ENCODE measurements around the gene HRC. TPM values are rescaled to one million over a fixed set of nuclear protein-coding genes. Genes with fewer than 3 reads are reported as not detected.
"Not testable (repeated sequence)": the region's sequence is repeated elsewhere in the genome, so short reads cannot be mapped to it uniquely, and the experiment has no call there.

The HRC gene
- total and polyA plus RNA-seq, 8 donors, result 0.44 to 8.1 (median 0.83) TPM; not detected in 3

GRCh38 chr19:49189259-49189658 is 34.1 kb upstream of the HRC start:
- intact Hi-C loops (cut with DNase I; ENCODE audit: low total_unique reads), result no loop called here
- no peaks in the 10 kb centered on the region for H3K4me1 ChIP-seq
- no peaks in the 10 kb centered on the region for H3K9me3 ChIP-seq
- DNase-seq, result no peak
- no peaks in the 10 kb centered on the region for H3K27me3 ChIP-seq
- WGBS, 5 donors, result 76 to 89% (median 85%) methylated on average over 5 of the region's 5 CpGs
- peaks cover 39 to 98% (median 92%) of the 10 kb centered on the region in 4 donors for H3K36me3 ChIP-seq
- no peak overlapping the region for H3K4me3 ChIP-seq
- TF ChIP-seq EP300 (IDR thresholded peaks at IDR 0.05) (no peak), POLR2A (IDR thresholded peaks at IDR 0.05) (no peak), POLR2AphosphoS5 (IDR thresholded peaks at IDR 0.05) (no peak), CTCF (IDR thresholded peaks at IDR 0.05) (no peak)
- peak overlapping the region in 1 of 5 donors; percentile 32 for H3K27ac ChIP-seq

- no peaks in the 10 kb centered on the region for H3K9me3 ChIP-seq
- H3K4me3 ChIP-seq, result no peak overlapping the region
- intact Hi-C loops (cut with DNase I; ENCODE audit: low total_unique reads), result no loop called here
- no peak for DNase-seq
- H3K27me3 ChIP-seq, result no peaks in the 10 kb centered on the region
- 85 to 93% (median 89%) methylated on average over 21 of the region's 21 CpGs for WGBS, 5 donors
- peak overlapping the region in 1 of 5 donors; percentile 32 for H3K27ac ChIP-seq
- H3K4me1 ChIP-seq, result no peaks in the 10 kb centered on the region
- TF ChIP-seq POLR2AphosphoS5 (IDR thresholded peaks at IDR 0.05) (no peak), CTCF (IDR thresholded peaks at IDR 0.05) (no peak), POLR2A (IDR thresholded peaks at IDR 0.05) (no peak), EP300 (IDR thresholded peaks at IDR 0.05) (no peak)
- peaks cover 39 to 98% (median 92%) of the 10 kb centered on the region in 4 donors for H3K36me3 ChIP-seq
Measured at GRCh38 chr19:49188626-49189200, 33.5 kb upstream of the HRC start.

- 61 to 81% (median 78%) methylated on average over 5 of the region's 5 CpGs for WGBS, 5 donors
- no peak overlapping the region for H3K4me3 ChIP-seq
- TF ChIP-seq CTCF (IDR thresholded peaks at IDR 0.05), result no peak
- TF ChIP-seq EP300 (IDR thresholded peaks at IDR 0.05), result no peak
- no peak for TF ChIP-seq POLR2AphosphoS5 (IDR thresholded peaks at IDR 0.05)
- no peak for TF ChIP-seq POLR2A (IDR thresholded peaks at IDR 0.05)
- H3K27me3 ChIP-seq, result no peaks in the 10 kb centered on the region
- peak in 1 of 2 donors; percentile 41 for DNase-seq
- H3K9me3 ChIP-seq, result no peaks in the 10 kb centered on the region
- intact Hi-C loops (cut with DNase I; ENCODE audit: low total_unique reads), result no loop called here
- peaks cover 26 to 97% (median 90%) of the 10 kb centered on the region in 4 donors for H3K36me3 ChIP-seq
- no peaks in the 10 kb centered on the region for H3K4me1 ChIP-seq
- H3K27ac ChIP-seq, result peak overlapping the region in 1 of 5 donors; percentile 8
Measured at GRCh38 chr19:49186108-49186507, 30.9 kb upstream of the HRC start.

- no peaks in the 10 kb centered on the region for H3K27me3 ChIP-seq
Measured at GRCh38 chr19:49182848-49183375, 27.7 kb upstream of the HRC start.

GRCh38 chr19:49182010-49182847 is 27.0 kb upstream of the HRC start:
- H3K4me1 ChIP-seq; H3K4me3 ChIP-seq; H3K9me3 ChIP-seq; H3K27me3 ChIP-seq; intact Hi-C loops (cut with DNase I; ENCODE audit: low total_unique reads); DNase-seq; H3K27ac ChIP-seq: not testable (repeated sequence)
- WGBS, 5 donors, result 82 to 90% (median 88%) methylated on average over 20 of the region's 20 CpGs
- peaks cover 0 to 78% (median 74%) of the 10 kb centered on the region in 4 donors for H3K36me3 ChIP-seq

More at GRCh38 chr19:49182848-49183375, 27.7 kb upstream of the HRC start:
- TF ChIP-seq POLR2AphosphoS5 (IDR thresholded peaks at IDR 0.05), result no peak
- no peak for TF ChIP-seq POLR2A (IDR thresholded peaks at IDR 0.05)
- no peak for TF ChIP-seq CTCF (IDR thresholded peaks at IDR 0.05)
- no peak for TF ChIP-seq EP300 (IDR thresholded peaks at IDR 0.05)
- Histone ChIP-seq H3K36me3 (peaks cover 0 to 80% (median 76%) of the 10 kb centered on the region in 4 donors), H3K4me3 (no peak overlapping the region), H3K9me3 (no peaks in the 10 kb centered on the region), H3K4me1 (no peaks in the 10 kb centered on the region), H3K27ac (no peak overlapping the region)
- intact Hi-C loops (cut with DNase I; ENCODE audit: low total_unique reads), result no loop called here
- no peak for DNase-seq
- 76 to 86% (median 82%) methylated on average over 21 to 26 of the region's 26 CpGs for WGBS, 5 donors

Measured in stomach (tissue), 9 donors.